ENCODE measurements around the gene ANKRD66.

GRCh38 chr6:46772762-46773161 is 26.0 kb downstream of the ANKRD66 start:
- no peak for TF ChIP-seq EZH2phosphoT487 (IDR thresholded peaks at IDR 0.05; ENCODE audit: low read depth)
- TF ChIP-seq, protein P1, sequence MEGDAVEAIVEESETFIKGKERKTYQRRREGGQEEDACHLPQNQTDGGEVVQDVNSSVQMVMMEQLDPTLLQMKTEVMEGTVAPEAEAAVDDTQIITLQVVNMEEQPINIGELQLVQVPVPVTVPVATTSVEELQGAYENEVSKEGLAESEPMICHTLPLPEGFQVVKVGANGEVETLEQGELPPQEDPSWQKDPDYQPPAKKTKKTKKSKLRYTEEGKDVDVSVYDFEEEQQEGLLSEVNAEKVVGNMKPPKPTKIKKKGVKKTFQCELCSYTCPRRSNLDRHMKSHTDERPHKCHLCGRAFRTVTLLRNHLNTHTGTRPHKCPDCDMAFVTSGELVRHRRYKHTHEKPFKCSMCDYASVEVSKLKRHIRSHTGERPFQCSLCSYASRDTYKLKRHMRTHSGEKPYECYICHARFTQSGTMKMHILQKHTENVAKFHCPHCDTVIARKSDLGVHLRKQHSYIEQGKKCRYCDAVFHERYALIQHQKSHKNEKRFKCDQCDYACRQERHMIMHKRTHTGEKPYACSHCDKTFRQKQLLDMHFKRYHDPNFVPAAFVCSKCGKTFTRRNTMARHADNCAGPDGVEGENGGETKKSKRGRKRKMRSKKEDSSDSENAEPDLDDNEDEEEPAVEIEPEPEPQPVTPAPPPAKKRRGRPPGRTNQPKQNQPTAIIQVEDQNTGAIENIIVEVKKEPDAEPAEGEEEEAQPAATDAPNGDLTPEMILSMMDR (IDR thresholded peaks at IDR 0.05; ENCODE audit: low read depth, low read length) = no peak

All from OCI-LY3 (cell line).